Ramos (cell line): ENCODE measurements around the gene INTS1.

Experiments
- in situ Hi-C: fragments of 300-500 bp; cut with MboI; formaldehyde crosslinking; loops from one replicate; pipeline ENCODE4 v1.14.3; 2022; ENCODE audit warnings: low sequenced_read_pairs; ENCODE audit not compliant: unreplicated experiment

The INTS1 gene

GRCh38 chr7:1494447-1494846 lies 9.7 kb downstream of the INTS1 start:
- in situ Hi-C loops: loop anchor here (10.0 kb wide), 1 partner anchor 50 kb away; no protein-coding TSS in a partner anchor

GRCh38 chr7:1493571-1493970 lies 10.6 kb downstream of the INTS1 start:
- in situ Hi-C loops: loop anchor here (10.0 kb wide), 1 partner anchor 51 kb away; no protein-coding TSS in a partner anchor

DNA sequence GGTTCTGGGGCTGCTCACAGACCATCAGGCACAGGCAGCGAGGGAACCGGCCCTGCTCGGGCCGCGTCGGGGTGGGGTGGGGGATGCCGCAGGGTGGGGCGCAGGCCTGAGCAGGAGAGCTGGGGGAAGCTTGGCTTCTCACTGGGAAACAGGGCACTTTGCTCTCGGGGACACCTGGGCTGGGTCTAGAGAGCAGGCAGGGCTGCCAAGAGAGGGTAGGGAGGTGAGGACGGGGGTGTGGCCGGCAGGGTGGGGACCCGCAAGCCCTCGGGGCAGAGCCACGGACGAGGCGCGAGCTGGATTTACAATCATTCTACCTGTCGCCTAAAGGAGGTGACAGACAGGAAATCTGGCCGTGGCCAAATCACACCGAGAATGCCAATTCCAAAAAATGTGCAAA lies 11.1 kb downstream of the INTS1 start:
- in situ Hi-C loops: loop anchor here (10.0 kb wide), 1 partner anchor 52 kb away; no protein-coding TSS in a partner anchor

- in situ Hi-C loops: loop anchor here (10.0 kb wide), 1 partner anchor 52 kb away; no protein-coding TSS in a partner anchor
Measured at GRCh38 chr7:1492640-1493039, 11.5 kb downstream of the INTS1 start.

DNA sequence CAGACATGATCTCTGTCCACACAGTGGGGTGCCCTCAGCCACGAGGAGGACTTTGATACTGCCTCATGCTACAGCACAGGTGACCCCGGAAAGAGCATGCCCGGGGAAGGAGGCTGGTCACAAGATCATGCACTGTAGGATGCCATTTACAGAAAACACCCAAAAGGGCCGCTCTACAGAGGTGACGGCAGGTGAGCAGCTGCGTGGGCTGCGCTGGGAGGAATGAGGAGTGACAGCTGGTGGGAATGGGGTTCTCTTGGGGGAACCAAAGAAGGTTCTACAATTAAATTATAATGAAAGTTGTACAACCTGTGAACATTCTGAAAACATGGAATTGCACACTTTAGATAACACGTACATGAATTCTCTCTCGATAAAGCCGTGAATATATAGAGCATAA lies 12.0 kb downstream of the INTS1 start:
- in situ Hi-C loops: loop anchor here (10.0 kb wide), 1 partner anchor 53 kb away; no protein-coding TSS in a partner anchor

DNA sequence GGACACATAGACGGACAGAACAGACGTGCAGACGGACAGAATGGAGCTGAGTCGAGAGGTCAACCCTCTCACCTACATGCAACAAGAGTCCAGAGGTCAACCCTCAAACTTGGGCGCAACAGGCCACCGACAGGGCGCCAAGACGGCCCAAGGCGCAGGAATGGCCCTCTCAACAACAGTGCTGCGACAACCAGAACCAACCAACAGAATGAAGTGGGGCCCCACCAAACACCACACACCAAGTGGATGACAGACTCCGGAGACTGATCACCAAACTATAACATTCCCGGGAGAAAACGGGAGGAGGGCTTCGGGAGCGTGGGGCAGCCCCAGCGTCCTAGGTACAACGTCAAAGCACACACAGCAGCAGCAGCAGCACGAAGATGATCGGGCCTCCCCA lies 13.4 kb downstream of the INTS1 start:
- in situ Hi-C loops: loop anchor here (10.0 kb wide), 1 partner anchor 54 kb away; no protein-coding TSS in a partner anchor

- in situ Hi-C loops: no loop called here
Measured at GRCh38 chr7:1489336-1489735, 14.9 kb downstream of the INTS1 start.

- in situ Hi-C loops: no loop called here
Measured at GRCh38 chr7:1488016-1488415, 16.2 kb downstream of the INTS1 start.

GRCh38 chr7:1487466-1487865 lies 16.7 kb downstream of the INTS1 start:
- in situ Hi-C loops: no loop called here

GRCh38 chr7:1486571-1486970 lies 17.6 kb downstream of the INTS1 start:
- in situ Hi-C loops: no loop called here

- in situ Hi-C loops: no loop called here
Measured at GRCh38 chr7:1485156-1485555, 19.0 kb downstream of the INTS1 start.

DNA sequence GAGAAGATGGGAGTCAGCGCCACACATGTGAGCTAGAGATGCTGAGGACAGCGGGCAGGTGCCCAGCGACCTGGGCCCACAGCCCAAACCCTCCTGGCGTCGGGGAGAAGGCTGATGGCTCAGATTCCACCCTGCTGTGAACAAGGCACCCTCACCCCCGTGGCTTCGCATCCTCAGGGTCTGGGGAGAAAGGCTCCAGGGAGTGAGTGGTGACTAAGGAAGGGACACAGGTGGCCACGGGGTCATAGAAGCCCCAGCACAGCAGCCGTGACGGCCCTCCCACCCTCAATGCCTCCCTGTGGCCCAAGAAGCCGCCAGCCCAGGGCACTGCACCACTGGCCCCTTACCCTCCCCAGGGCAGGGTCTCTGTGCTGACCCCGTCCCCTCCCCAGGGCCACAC lies 19.6 kb downstream of the INTS1 start:
- in situ Hi-C loops: no loop called here

DNA sequence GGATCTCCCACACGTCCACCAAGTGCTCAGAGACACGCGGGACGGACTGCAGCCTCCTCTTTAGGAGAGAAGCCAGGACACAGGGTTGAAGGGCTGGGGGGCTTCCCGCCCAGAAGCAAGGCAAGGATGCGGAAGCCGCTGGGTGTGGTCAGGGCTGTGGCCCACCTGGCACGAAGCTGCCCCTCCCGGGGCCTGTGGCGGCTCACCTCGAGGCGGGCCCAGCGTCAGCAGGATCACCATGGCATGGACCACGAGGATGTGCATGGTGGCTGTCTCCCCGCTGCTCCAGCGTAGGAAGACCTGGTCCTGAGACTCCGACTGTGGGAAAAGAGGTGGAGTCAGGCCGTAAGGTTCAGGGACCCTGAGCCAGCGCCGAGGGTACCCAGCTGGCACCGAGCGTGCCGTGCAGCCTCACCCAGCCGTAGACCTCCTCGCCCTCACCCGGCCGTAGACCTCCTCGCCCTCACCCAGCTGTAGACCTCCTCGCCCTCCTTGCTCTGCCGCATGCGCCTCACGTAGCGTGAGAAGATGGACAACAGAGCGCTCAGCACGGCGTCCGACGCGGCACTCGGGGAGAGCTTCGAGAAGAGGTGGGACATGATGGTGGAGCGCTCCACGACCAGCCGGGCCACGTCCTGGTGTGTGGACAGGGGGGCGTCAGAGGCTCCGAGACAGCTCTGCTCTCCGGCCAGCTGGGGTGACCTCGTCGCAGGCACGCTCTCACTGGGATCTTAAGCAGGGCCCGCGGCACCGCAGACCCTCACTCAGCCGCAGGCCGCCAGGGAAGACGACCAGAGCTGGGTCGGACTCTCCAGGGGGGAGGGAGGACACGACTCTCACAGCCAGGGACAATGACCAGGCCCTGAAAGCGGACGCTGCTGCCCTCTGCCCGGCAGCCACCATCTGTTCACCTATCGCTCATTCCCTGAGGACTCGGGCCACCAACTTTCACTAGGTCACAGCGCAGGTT lies 20.4 kb downstream of the INTS1 start:
- in situ Hi-C loops: no loop called here

DNA sequence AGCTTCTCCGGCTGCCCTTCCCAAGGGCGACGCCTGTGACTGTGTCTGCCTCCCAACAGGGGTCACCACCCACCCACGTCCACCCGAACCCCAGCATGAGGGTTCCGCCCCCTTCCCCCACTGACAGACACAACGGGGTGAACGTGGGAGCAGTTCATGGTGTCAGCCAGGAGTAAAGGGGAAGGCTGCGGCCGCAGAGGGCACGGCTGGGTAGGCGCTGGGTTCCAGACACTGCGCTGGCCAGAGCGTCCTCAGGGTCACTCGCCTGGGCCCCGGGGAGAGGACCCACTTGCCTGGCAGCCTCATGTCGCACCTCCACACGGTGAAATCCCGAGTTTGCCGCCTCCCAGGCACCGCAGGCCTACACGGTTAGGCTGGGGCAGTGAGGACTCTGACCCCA lies 21.1 kb downstream of the INTS1 start:
- in situ Hi-C loops: no loop called here

GRCh38 chr7:1481300-1481699 lies 22.9 kb downstream of the INTS1 start:
- in situ Hi-C loops: no loop called here

- in situ Hi-C loops: no loop called here
Measured at GRCh38 chr7:1480670-1481069, 23.5 kb downstream of the INTS1 start.

GRCh38 chr7:1479287-1479686 lies 24.9 kb downstream of the INTS1 start:
- in situ Hi-C loops: no loop called here

DNA sequence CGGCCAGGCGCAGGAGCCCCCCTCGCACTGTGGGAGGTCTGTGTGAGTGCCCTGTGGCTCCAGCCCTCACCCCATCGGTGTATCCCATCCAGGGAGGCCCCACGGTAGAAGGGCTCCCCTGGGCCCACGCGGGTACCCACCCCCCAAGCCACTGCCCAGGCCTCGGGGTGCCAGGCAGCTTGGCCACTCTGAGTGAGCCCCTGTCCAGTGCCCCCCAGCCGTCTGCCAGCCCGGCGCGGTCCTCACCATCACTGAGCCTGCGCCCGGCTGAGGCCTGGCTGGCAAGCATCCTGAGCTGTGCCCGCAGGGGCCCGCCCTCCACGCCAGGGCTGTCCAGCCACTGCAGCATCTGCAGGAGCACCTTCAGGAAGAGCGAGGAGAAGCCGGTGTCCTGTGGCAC lies 25.7 kb downstream of the INTS1 start:
- in situ Hi-C loops: no loop called here

DNA sequence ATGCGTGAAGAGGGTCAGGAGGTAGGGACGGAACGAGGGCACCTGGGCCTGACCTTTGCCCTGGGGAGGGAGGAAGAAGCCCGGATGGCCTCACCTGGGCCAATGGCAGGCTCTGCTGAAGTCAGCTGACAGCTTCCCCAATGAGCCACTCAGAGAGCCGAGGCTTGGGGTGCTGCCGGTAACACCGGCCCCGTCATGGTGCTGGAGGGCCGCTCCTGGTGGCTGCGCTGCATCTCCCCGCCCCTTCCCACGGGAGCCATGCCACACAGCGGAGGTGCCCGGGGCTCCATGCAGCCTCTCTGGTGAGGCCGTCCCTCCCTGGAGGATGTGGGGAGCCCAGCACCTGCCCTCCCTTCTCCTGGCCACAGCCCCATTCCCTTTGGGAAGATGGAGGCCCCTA lies 27.3 kb downstream of the INTS1 start:
- in situ Hi-C loops: no loop called here

GRCh38 chr7:1475991-1476390 lies 28.2 kb downstream of the INTS1 start:
- in situ Hi-C loops: no loop called here

GRCh38 chr7:1475393-1475792 lies 28.8 kb downstream of the INTS1 start:
- in situ Hi-C loops: no loop called here

DNA sequence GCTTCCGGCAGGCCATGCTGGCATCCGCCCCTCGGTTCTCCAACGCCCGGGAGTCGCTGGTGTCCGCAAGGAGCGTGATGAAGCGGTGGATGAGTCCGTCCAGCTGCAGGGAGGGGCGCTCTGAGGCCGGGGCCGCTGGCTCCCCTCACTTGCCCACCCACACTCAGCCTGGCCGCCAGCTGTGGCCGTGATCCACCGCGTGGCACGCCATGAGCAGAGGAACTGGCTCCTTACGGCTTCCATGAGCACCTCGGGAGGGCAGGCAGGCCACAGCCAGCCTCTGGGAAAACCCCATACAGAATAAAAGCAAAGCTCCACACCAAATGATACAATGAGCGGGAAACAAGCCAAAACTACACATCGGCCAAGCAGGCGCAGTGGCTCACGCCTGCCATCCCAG lies 29.5 kb downstream of the INTS1 start:
- in situ Hi-C loops: no loop called here
